Ectodermal cell (in vitro differentiated cells): Measurements from ENCODE around the gene MST1R. TPM values are rescaled to one million over a fixed set of nuclear protein-coding genes. Genes with fewer than 3 reads are reported as not detected.
"Not testable (repeated sequence)": the region's sequence is repeated elsewhere in the genome, so short reads cannot be mapped to it uniquely, and the experiment has no call there.

ENCODE experiments used
- H3K27ac ChIP-seq: 2 replicates; pipeline ENCODE4 v1.7.0; 2013; ENCODE audit warnings: mild to moderate bottlenecking, low read depth, low read length; ENCODE audit not compliant: insufficient read depth, poor library complexity, severe bottlenecking
- H3K27me3 ChIP-seq: 2 replicates; pipeline ENCODE4 v1.7.0; 2013; ENCODE audit warnings: mild to moderate bottlenecking, low read length; ENCODE audit not compliant: insufficient read depth, control insufficient read depth, poor library complexity, severe bottlenecking
- H3K36me3 ChIP-seq: one replicate; pipeline ENCODE4 v1.7.0; 2013; ENCODE audit warnings: low read length; ENCODE audit not compliant: control insufficient read depth, insufficient read depth
- H3K4me1 ChIP-seq: one replicate; pipeline ENCODE4 v1.7.0; 2013; ENCODE audit warnings: low read length; ENCODE audit not compliant: control insufficient read depth, insufficient read depth
- H3K4me3 ChIP-seq: 2 replicates; pipeline ENCODE4 v1.7.0; 2013; ENCODE audit warnings: low read depth, low read length, control low read depth; ENCODE audit not compliant: insufficient read depth
- H3K9me3 ChIP-seq: 2 replicates; pipeline ENCODE4 v1.7.0; 2013; ENCODE audit warnings: mild to moderate bottlenecking, low read length, moderate library complexity; ENCODE audit not compliant: control insufficient read depth
- WGBS, 2 experiments: methylation state at CpG; one replicate each; pipeline ENCODE4 v1.1.7; 2013; ENCODE audit warnings: missing lambda C conversion rate in 2 of 2; 5-methylcytosine and 5-hydroxymethylcytosine counted together
- polyA plus RNA-seq, 4 experiments: library from polyadenylated mRNA; stranded (reverse); fragments of 50-300 nt; gene quantifications; one replicate each; pipeline ENCODE4 v1.2.3, GENCODE V29; 2013

MST1R gene
- 1.1 TPM for polyA plus RNA-seq (2013, experiment 1 of 4)
- 1.5 TPM for polyA plus RNA-seq (2013, experiment 2 of 4)
- polyA plus RNA-seq (2013, experiment 3 of 4) = 0.91 TPM
- polyA plus RNA-seq (2013, experiment 4 of 4) = 2.9 TPM

DNA sequence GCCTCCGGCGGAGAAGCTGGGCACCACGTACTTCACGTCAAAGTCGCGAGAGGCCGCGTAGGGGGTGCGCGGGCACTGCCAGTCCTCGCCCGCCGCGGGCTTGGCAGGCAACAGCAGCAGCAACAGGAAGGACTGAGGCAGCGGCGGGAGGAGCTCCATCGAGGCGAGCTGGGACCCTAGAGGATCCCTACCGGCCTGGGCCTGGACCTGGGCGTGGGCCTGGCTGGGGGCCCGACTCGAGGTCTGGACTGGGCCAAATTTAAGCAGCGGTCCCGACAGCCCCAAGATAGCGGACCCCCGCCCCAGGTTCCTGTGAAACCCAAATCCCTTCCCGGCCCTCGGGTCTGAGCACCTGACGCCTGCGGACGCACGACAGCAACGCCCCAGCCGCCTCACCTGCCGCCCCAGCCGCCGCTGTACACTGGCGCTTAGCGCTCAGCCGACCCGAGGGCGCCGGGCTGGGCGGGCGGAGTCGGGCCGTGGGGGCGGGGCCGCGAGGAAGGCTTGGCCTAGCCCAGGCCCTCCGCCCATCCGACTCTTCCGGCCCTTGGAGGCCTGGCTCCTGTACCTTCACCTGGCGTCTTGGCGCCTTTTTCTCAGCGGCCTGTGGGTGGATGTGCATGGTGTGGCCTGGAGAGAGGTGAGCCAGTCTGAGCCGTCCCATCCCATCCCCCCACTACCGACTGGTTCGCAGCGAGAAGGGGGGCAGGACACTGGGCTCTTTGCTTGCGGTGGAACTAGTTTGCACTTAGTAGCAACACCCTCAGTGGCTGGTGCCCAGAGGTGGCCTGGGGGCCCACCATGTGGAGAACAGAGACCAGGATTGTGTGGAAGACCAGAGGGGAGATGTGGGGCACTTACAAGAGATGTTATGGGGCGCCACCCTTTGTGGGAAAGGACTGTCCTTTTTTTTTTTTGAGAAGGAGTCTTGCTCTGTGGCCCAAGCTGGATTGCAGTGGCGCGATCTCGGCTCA is at the start of gene MST1R:
MST1R (minus strand) TSS at position 423 of the 974 bp plus-strand sequence; CDS start at position 159, 264 bp downstream.
- H3K4me1 ChIP-seq = peaks cover 5% of the 10 kb centered on the region
- H3K27ac ChIP-seq = no peak within 1 kb of the TSS
- no peaks in the 10 kb centered on the region for H3K9me3 ChIP-seq
- peak within 1 kb of the TSS; percentile 25 for H3K4me3 ChIP-seq
- peaks cover 7% of the 10 kb centered on the region for H3K27me3 ChIP-seq
- WGBS, 2 experiments = 43 to 44% methylated on average over 64 to 65 of the region's 65 CpGs
- no peaks in the 10 kb centered on the region for H3K36me3 ChIP-seq

DNA sequence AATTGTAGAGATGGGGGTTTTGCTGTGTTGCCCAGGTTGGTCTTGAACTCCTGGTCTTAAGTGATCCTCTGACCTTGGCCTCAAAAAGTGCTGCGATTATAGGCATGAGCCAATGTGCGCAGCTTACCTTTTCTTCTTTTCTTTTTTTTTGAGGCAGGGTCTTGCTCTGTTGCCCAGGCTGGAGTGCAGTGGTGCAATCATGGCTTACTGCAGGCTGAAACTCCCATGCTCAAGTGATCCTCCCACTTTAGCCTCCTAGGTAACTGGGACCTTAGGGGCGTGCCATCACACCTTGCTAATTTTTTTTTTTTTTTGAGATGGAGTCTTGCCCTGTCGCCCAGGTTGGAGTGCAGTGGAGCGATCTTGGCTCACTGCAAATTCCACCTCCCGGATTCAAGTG is 49.3 kb upstream of the MST1R start:
- Histone ChIP-seq H3K27ac (no peak overlapping the region), H3K27me3 (no peaks in the 10 kb centered on the region), H3K9me3 (no peaks in the 10 kb centered on the region), H3K4me1 (no peaks in the 10 kb centered on the region), H3K4me3 (no peak overlapping the region), H3K36me3 (no peaks in the 10 kb centered on the region)
- 93% methylated on average over 6 of the region's 6 CpGs for WGBS, 2 experiments

DNA sequence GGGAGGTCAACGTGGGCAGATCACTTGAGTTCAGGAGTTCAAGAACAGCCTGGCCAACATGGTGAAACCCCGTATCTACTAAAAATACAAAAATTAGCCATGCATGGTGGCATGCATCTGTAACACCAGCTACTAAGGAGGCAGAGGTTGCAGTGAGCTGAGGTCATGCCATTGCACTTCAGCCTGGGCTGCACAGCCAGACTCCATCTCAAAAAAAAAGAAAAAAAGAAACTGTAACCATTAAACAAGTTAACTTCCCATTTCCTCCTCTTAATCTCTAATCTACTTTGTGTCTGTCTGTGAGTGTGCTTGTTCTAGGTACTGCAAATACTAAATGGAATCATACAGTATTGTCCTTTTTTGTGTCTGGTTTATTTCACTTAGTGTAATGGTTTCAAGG is 39.0 kb upstream of the MST1R start:
- WGBS, 2 experiments = 90 to 96% methylated on average over 2 of the region's 2 CpGs

DNA sequence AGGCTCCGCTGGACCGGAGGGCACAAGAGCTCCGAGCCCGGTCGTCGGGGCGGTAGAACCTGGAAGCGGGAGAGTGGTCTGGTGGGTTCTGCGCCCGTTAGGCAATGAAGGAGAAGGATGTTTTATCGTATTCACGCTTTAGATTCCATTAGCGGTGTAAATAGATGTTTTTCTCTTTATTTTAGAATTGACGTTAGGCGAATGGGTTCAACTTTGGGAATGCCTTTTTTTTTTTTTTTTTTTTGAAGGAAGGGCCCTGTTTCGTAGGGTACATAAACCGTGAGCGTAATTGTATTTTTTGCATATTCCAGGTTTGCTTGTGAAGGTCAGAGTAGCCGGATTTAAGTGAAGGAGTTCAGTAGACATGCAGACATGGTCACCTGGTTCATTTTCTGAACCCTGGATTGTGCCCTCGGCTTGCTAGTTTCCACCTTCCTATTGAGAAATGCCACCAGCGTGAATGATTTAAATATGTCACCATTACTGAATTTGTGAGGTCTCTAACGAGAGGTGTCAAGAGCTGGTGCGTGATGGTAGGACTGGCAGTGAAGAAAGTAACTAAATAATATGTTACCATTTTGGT is 37.1 kb upstream of the MST1R start:
- H3K4me1 ChIP-seq = no peaks in the 10 kb centered on the region
- H3K9me3 ChIP-seq = no peaks in the 10 kb centered on the region
- peak overlapping the region; percentile 77 for H3K4me3 ChIP-seq
- peak overlapping the region; percentile 88 for H3K27ac ChIP-seq
- no peaks in the 10 kb centered on the region for H3K36me3 ChIP-seq
- 15 to 16% methylated on average over 23 of the region's 23 CpGs for WGBS, 2 experiments
- no peaks in the 10 kb centered on the region for H3K27me3 ChIP-seq

More for the DNA sequence above, 39.0 kb upstream of the MST1R start:
- Histone ChIP-seq H3K9me3 (no peaks in the 10 kb centered on the region), H3K4me3 (no peak overlapping the region), H3K36me3 (no peaks in the 10 kb centered on the region), H3K27me3 (no peaks in the 10 kb centered on the region), H3K27ac (no peak overlapping the region), H3K4me1 (no peaks in the 10 kb centered on the region)

DNA sequence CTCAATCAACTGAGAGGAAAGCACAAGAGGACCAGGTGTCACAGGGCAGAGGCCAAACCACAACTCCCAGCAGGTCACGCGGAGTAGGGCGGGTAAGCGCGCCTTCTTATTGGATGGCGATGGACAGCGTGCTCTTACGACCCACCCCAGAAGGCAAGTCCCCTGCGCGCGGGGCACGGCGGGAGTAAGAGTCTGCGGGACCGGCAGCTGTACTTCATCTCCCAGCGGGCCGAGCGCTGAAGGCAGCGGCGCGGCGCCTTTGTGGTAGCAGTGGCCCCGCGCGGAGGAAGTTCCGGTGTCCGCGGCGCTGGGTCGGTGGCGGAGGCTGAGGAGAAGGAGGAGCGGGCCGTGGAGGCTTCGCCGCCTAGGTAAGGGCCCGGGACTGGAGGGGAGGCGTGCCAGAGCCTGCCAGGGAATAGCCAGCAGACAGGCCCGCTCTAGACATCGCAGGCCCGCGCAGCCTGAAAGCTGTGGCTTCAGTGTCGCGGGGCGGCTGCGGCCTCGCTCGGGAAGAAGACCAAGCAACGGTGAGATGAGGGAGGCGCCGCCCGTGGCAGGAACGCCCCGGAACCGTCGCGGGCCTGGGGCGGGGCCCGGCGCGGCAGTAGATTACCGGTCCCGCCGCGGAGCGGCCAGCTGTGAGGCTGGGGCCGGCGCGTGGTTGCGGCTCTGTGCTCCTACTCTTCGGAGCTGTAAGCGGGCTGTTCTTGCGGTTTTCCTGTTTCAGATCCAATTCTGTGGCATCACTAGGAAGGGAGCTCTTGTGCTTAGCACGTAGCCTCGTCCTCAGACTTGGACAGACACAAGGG is 36.4 kb upstream of the MST1R start, which contains the start of gene RBM6:
RBM6 (plus strand) TSS at position 293 of the 809 bp plus-strand sequence. CDS start 22,492 bp downstream, outside the sequence.
- peak within 1 kb of the TSS; percentile 77 for H3K4me3 ChIP-seq
- H3K9me3 ChIP-seq = no peaks in the 10 kb centered on the region
- peak within 1 kb of the TSS; percentile 88 for H3K27ac ChIP-seq
- no peaks in the 10 kb centered on the region for H3K27me3 ChIP-seq
- no peaks in the 10 kb centered on the region for H3K36me3 ChIP-seq
- 0% methylated on average over 74 of the region's 74 CpGs for WGBS, 2 experiments
- no peaks in the 10 kb centered on the region for H3K4me1 ChIP-seq

DNA sequence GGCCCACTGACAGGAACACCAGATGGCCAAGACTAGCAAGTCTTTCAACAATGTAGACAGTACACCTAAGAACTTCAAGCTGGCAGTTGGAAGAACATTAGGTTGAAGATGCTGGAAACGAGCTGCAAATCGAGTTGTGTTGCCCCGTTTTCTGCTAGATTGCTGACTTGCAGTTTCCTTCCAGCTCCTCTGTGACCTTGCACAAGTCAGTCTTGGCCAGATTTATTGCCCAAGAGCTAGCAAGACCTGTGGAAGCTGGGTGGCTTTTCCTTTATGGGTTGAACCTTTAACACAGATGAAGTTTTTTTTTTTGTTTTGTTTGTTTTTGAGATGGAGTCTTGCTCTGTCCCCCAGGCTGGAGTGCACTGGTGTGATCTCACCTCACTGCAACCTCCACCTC is 33.4 kb upstream of the MST1R start:
- Histone ChIP-seq H3K4me1 (no peaks in the 10 kb centered on the region), H3K4me3 (no peak overlapping the region), H3K36me3 (no peaks in the 10 kb centered on the region), H3K27me3 (no peaks in the 10 kb centered on the region), H3K27ac (no peak overlapping the region), H3K9me3 (no peaks in the 10 kb centered on the region)
- 92 to 93% methylated on average over 3 of the region's 3 CpGs for WGBS, 2 experiments

DNA sequence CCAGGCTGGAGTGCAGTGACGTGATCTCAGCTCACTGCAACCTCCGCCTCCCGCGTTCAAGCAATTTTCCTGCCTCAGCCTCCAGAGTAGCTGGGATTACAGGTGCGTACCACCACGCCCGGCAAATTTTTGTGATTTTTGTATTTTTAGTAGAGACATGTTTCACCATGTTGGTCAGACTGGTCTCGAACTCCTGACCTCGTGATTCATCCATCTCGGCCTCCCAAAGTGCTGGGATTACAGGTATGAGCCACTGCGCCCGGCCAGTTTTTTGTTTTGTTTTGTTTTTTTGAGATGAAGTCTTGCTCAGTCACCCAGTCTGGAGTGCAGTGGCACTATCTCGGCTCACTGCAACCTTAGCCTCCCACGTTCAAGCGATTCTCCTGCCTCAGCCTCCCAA is 28.6 kb upstream of the MST1R start:
- WGBS, 2 experiments = 91 to 95% methylated on average over 15 of the region's 15 CpGs

DNA sequence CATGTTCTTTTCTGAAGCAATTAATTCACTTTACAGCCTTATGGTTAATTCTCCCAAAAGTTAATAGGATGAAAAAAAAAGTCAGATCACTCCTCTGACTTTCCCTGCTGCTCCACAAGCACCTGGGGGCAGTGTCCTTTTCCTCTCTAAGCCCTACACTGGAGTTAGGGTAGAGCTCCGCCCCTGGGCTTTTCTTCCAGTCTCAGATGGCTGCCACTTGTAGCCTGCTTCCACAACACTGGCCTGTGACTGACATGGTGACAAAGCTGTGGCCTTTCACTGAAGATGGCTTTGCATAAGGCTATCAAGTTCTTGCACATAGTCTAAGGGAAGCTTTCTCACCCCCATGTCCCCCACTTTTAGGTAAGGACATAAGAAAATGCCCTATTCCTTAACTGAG is 27.2 kb upstream of the MST1R start:
- 25 to 26% methylated on average over 1 of the region's 1 CpG for WGBS, 2 experiments
- H3K27me3 ChIP-seq = no peaks in the 10 kb centered on the region
- no peaks in the 10 kb centered on the region for H3K9me3 ChIP-seq
- H3K4me1 ChIP-seq = peaks cover 10% of the 10 kb centered on the region
- no peaks in the 10 kb centered on the region for H3K36me3 ChIP-seq
- no peak overlapping the region for H3K4me3 ChIP-seq
- H3K27ac ChIP-seq = no peak overlapping the region

More for the DNA sequence above, 28.6 kb upstream of the MST1R start:
- not testable (repeated sequence) for H3K27ac ChIP-seq, H3K36me3 ChIP-seq, H3K27me3 ChIP-seq, H3K4me3 ChIP-seq, H3K9me3 ChIP-seq
- H3K4me1 ChIP-seq = peaks cover 10% of the 10 kb centered on the region

DNA sequence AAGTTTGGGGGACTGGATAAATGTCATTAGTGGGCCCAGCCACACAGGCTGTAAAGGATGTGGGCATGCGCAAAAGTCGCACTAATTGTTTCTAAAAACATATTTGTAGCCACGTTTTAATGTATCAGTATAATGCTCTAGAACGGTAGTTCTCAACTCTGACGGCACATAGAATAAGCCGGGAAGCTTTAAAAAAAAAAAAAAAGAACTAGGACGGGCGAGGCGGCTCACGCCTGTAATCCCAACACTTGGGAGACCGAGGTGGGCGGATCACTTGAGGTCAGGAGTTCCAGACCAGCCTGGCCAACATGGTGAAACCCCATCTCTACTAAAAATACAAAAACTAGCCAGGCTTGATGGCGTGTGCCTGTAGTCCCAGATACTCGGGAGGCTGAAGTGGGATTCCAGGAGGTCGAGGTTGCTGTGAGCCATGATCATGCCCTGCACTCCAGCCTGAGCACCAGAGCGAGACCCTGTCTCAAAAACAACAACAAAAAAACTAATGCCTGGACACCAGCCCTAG is 26.6 kb upstream of the MST1R start:
- WGBS, 2 experiments = 77 to 78% methylated on average over 15 to 16 of the region's 16 CpGs
- H3K4me3 ChIP-seq = peak overlapping the region; percentile 89

More for the DNA sequence above, 26.6 kb upstream of the MST1R start:
- peaks cover 10% of the 10 kb centered on the region for H3K4me1 ChIP-seq
- H3K27ac ChIP-seq = peak overlapping the region; percentile 11
- no peaks in the 10 kb centered on the region for H3K9me3 ChIP-seq
- H3K27me3 ChIP-seq = no peaks in the 10 kb centered on the region
- H3K36me3 ChIP-seq = no peaks in the 10 kb centered on the region
